ENCODE measurements around the gene CERS2. TPM values are rescaled to one million over a fixed set of nuclear protein-coding genes. Genes with fewer than 3 reads are reported as not detected.

Gene CERS2
- total and polyA plus RNA-seq, 2 of the 13 experiments (the other 11 are each of a cell fraction or from before 2014, with no cell fraction given), result 269 to 298 TPM

DNA sequence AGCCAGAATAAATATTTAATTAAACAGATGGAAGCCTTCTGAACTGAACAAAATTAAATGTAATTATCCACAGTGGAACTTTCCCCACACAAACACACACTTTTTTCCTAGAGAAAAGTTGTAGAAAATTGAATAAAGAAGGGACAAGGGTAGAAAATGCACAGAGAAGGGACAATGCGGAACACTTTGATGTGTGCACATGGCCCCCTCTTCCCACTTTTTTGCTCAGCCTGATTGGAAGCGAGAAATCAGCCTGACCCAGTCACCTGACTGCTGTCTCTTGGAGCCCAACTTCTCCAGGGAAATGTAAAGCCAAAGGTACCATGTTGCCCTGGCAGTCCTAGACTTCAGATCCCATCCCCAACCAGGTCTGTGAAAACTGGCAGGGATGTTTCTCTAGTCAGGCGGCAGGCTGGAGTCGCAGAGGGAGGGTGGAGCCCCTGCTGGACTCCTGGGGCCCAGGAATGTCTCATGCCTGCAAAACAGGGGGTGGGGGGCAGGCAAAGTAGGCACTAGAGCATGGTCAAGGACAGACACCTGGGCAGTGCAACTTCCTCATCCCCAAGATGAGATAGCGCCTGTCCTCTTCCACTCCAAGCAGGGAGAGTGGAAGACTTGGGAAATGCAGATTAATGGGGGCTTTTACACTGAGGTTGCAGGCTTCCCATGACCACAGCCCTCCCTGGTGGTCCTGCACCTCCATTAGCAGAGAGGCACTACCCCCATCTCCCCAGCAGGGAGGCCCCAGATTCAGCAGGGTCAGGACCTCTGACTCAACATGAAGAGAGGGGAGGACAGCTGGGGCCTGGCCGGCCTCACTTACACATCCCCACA is 2.8 kb downstream of the CERS2 start (continued):
- TF ChIP-seq, protein P1, sequence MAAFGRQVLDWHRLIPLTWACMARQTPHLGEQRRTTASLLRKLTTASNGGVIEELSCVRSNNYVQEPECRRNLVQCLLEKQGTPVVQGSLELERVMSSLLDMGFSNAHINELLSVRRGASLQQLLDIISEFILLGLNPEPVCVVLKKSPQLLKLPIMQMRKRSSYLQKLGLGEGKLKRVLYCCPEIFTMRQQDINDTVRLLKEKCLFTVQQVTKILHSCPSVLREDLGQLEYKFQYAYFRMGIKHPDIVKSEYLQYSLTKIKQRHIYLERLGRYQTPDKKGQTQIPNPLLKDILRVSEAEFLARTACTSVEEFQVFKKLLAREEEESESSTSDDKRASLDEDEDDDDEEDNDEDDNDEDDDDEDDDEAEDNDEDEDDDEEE (CRISPR knock-in tag; IDR thresholded peaks at IDR 0.05), result no peak
- TF ChIP-seq ZNF382 (CRISPR knock-in tag; IDR thresholded peaks at IDR 0.05; ENCODE audit: borderline replicate concordance) (no peak), E2F2 (CRISPR knock-in tag; IDR thresholded peaks at IDR 0.05; ENCODE audit: borderline replicate concordance) (0 out of 2 replicates have a peak, but pooled peaks have one; percentile 27), ZNF577 (CRISPR knock-in tag; IDR thresholded peaks at IDR 0.05; ENCODE audit: borderline replicate concordance, low read depth) (no peak), ZNF234 (CRISPR knock-in tag; conservative IDR thresholded peaks at IDR 0.05) (no peak), RFXAP (CRISPR knock-in tag; IDR thresholded peaks at IDR 0.05; ENCODE audit: borderline replicate concordance) (no peak), TFAP4 (IDR thresholded peaks at IDR 0.05; ENCODE audit: borderline replicate concordance, low read depth) (peak; percentile 58; the same call in 1 of the 2 replicates), MIER3 (CRISPR knock-in tag; IDR thresholded peaks at IDR 0.05; ENCODE audit: borderline replicate concordance) (no peak), ZUFSP (CRISPR knock-in tag; IDR thresholded peaks at IDR 0.05; ENCODE audit: borderline replicate concordance) (no peak), JUNB (CRISPR knock-in tag; IDR thresholded peaks at IDR 0.05; ENCODE audit: borderline replicate concordance) (no peak; the same call in 1 of the 2 replicates), EED (CRISPR knock-in tag; IDR thresholded peaks at IDR 0.05) (no peak), MTF1 (CRISPR knock-in tag; IDR thresholded peaks at IDR 0.05) (no peak), NFRKB (IDR thresholded peaks at IDR 0.05) (no peak), PATZ1 (CRISPR knock-in tag; IDR thresholded peaks at IDR 0.05) (peak; percentile 87), ZNF776 (CRISPR knock-in tag; IDR thresholded peaks at IDR 0.05) (no peak), SUZ12 (IDR thresholded peaks at IDR 0.05; ENCODE audit: low read depth, low read length) (no peak), POLR2AphosphoS5 (IDR thresholded peaks at IDR 0.05; ENCODE audit: low read depth, low read length) (peak; percentile 84)
- TF ChIP-seq, protein P2, sequence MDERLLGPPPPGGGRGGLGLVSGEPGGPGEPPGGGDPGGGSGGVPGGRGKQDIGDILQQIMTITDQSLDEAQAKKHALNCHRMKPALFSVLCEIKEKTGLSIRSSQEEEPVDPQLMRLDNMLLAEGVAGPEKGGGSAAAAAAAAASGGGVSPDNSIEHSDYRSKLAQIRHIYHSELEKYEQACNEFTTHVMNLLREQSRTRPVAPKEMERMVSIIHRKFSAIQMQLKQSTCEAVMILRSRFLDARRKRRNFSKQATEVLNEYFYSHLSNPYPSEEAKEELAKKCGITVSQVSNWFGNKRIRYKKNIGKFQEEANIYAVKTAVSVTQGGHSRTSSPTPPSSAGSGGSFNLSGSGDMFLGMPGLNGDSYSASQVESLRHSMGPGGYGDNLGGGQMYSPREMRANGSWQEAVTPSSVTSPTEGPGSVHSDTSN (CRISPR knock-in tag; IDR thresholded peaks at IDR 0.05), result no peak; the same call in 1 of the 2 replicates
- TF ChIP-seq, protein P3, sequence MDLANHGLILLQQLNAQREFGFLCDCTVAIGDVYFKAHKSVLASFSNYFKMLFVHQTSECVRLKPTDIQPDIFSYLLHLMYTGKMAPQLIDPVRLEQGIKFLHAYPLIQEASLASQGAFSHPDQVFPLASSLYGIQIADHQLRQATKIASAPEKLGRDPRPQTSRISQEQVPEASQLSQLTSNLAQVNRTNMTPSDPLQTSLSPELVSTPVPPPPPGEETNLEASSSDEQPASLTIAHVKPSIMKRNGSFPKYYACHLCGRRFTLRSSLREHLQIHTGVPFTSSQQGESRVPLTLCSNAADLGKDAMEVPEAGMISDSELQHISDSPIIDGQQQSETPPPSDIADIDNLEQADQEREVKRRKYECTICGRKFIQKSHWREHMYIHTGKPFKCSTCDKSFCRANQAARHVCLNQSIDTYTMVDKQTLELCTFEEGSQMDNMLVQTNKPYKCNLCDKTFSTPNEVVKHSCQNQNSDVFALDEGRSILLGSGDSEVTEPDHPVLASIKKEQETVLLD (CRISPR knock-in tag; IDR thresholded peaks at IDR 0.05; ENCODE audit: low read depth), result no peak
